H9 (cell line): ENCODE measurements around the gene TCN1. TPM values are rescaled to one million over a fixed set of nuclear protein-coding genes. Genes with fewer than 3 reads are reported as not detected.

Experiments
- DNase-seq: peaks from one replicate; pipeline ENCODE4 v3.0.0-alpha.2; 2017
- H2AFZ ChIP-seq: one replicate; pipeline ENCODE4 v1.6.1; 2013; ENCODE audit warnings: mild to moderate bottlenecking, low read length, control low read depth, moderate library complexity
- H2AK5ac ChIP-seq: 2 replicates; pipeline ENCODE4 v1.6.1; 2013; ENCODE audit warnings: low read length, control low read depth, mixed read lengths; ENCODE audit not compliant: insufficient read length
- H2BK120ac ChIP-seq: one replicate; pipeline ENCODE4 v1.6.1; 2013; ENCODE audit warnings: low read depth, mild to moderate bottlenecking, low read length, control low read depth, inconsistent platforms; ENCODE audit not compliant: poor library complexity, severe bottlenecking
- H2BK12ac ChIP-seq: 2 replicates; pipeline ENCODE4 v1.6.1; 2013; ENCODE audit warnings: low read length, control low read depth, mixed read lengths, low read depth; ENCODE audit not compliant: insufficient read length
- H2BK15ac ChIP-seq: 2 replicates; pipeline ENCODE4 v1.6.1; 2013; ENCODE audit warnings: low read depth, low read length, control low read depth
- H2BK20ac ChIP-seq: one replicate; pipeline ENCODE4 v1.6.1; 2013; ENCODE audit warnings: low read depth, mild to moderate bottlenecking, low read length, control low read depth, inconsistent platforms; ENCODE audit not compliant: poor library complexity, severe bottlenecking
- H2BK5ac ChIP-seq: 2 replicates; pipeline ENCODE4 v1.6.1; 2013; ENCODE audit warnings: low read length, control low read depth, mixed read lengths; ENCODE audit not compliant: insufficient read length
- H3K14ac ChIP-seq: 2 replicates; pipeline ENCODE4 v1.6.1; 2013; ENCODE audit warnings: low read length, control low read depth; ENCODE audit not compliant: insufficient read depth
- H3K18ac ChIP-seq: 2 replicates; pipeline ENCODE4 v1.6.1; 2013; ENCODE audit warnings: low read depth, mild to moderate bottlenecking, mixed read lengths, low read length, control low read depth; ENCODE audit not compliant: insufficient read length
- H3K23ac ChIP-seq: 2 replicates; pipeline ENCODE4 v1.6.1; 2013; ENCODE audit warnings: low read length, control low read depth, mixed read lengths, low read depth; ENCODE audit not compliant: insufficient read length
- H3K23me2 ChIP-seq: 2 replicates; pipeline ENCODE4 v1.6.1; 2013; ENCODE audit warnings: low read depth, mild to moderate bottlenecking, mixed read lengths, low read length, control low read depth; ENCODE audit not compliant: insufficient read length, poor library complexity, severe bottlenecking
- H3K27ac ChIP-seq: 2 replicates; pipeline ENCODE4 v1.5.1; 2013; ENCODE audit warnings: low read length, control low read depth, mixed read lengths, low read depth; ENCODE audit not compliant: insufficient read length
- H3K27me3 ChIP-seq: 2 replicates; pipeline ENCODE4 v1.6.1; 2013; ENCODE audit warnings: low read length, control low read depth, inconsistent platforms; ENCODE audit not compliant: insufficient read depth
- H3K4ac ChIP-seq: 2 replicates; pipeline ENCODE4 v1.6.1; 2013; ENCODE audit warnings: low read depth, mild to moderate bottlenecking, control low read depth, inconsistent platforms, low read length, moderate library complexity
- H3K4me1 ChIP-seq: 2 replicates; pipeline ENCODE4 v1.6.1; 2013; ENCODE audit warnings: low read length, control low read depth, inconsistent platforms; ENCODE audit not compliant: insufficient read depth
- H3K4me2 ChIP-seq: 2 replicates; pipeline ENCODE4 v1.6.1; 2013; ENCODE audit warnings: low read length, control low read depth, mixed read lengths; ENCODE audit not compliant: insufficient read length, insufficient read depth
- H3K56ac ChIP-seq: 2 replicates; pipeline ENCODE4 v1.6.1; 2013; ENCODE audit warnings: low read depth, mild to moderate bottlenecking, mixed read lengths, low read length, control low read depth; ENCODE audit not compliant: insufficient read length
- H3K79me1 ChIP-seq: 2 replicates; pipeline ENCODE4 v1.6.1; 2013; ENCODE audit warnings: low read depth, mild to moderate bottlenecking, moderate library complexity, low read length, control low read depth, inconsistent platforms; ENCODE audit not compliant: insufficient read depth, poor library complexity, severe bottlenecking
- H3K79me2 ChIP-seq: 2 replicates; pipeline ENCODE4 v1.6.1; 2013; ENCODE audit warnings: low read length, control low read depth, inconsistent platforms; ENCODE audit not compliant: insufficient read depth
- H3K9ac ChIP-seq: 2 replicates; pipeline ENCODE4 v1.6.1; 2013; ENCODE audit warnings: low read length, control low read depth, mixed read lengths; ENCODE audit not compliant: insufficient read length; ENCODE audit errors: extremely low read depth
- H3K9me3 ChIP-seq: one replicate; pipeline ENCODE4 v1.6.1; 2013; ENCODE audit warnings: low read depth, low read length, inconsistent platforms; ENCODE audit not compliant: control insufficient read depth
- H3T11ph ChIP-seq: one replicate; pipeline ENCODE4 v1.6.1; 2013; ENCODE audit warnings: mild to moderate bottlenecking, low read length, control low read depth, inconsistent platforms
- H4K20me1 ChIP-seq: one replicate; pipeline ENCODE4 v1.6.1; 2013; ENCODE audit not compliant: control insufficient read depth, insufficient read length, insufficient read depth
- H4K5ac ChIP-seq: 2 replicates; pipeline ENCODE4 v1.6.1; 2013; ENCODE audit warnings: low read depth, mild to moderate bottlenecking, mixed read lengths, low read length, control low read depth; ENCODE audit not compliant: insufficient read length
- H4K8ac ChIP-seq: replicated peaks from 2 replicates; pipeline ENCODE4 v1.6.1; 2013; ENCODE audit warnings: low read length, control low read depth, mixed read lengths, low read depth; ENCODE audit not compliant: insufficient read length
- H4K91ac ChIP-seq: 2 replicates; pipeline ENCODE4 v1.6.1; 2013; ENCODE audit warnings: low read depth, mild to moderate bottlenecking, moderate library complexity, mixed read lengths, low read length, control low read depth; ENCODE audit not compliant: insufficient read length
- H3K27ac Mint-ChIP-seq, 3 experiments: 2 replicates in 2 of 3; 3 replicates in 1 of 3; pipeline ENCODE4 v1.8.0; 2020 to 2021; ENCODE audit warnings: mixed read lengths in 3 of 3, mild to moderate bottlenecking in 1 of 3, moderate library complexity in 1 of 3
- H3K27me3 Mint-ChIP-seq: 2 replicates; pipeline ENCODE4 v1.8.0; 2021; ENCODE audit warnings: low read depth, mild to moderate bottlenecking, moderate library complexity, mixed read lengths
- H3K36me3 Mint-ChIP-seq, 3 experiments: 2 replicates in 2 of 3; 3 replicates in 1 of 3; pipeline ENCODE4 v1.8.0; 2020 to 2021; ENCODE audit warnings: low read depth in 3 of 3, mixed read lengths in 3 of 3; ENCODE audit not compliant: insufficient read depth in 1 of 3
- H3K4me1 Mint-ChIP-seq, 2 experiments: 2 replicates each; pipeline ENCODE4 v1.8.0; 2020; ENCODE audit warnings: mixed read lengths in 2 of 2
- H3K4me3 Mint-ChIP-seq, 2 experiments: 2 replicates in 1 of 2; 3 replicates in 1 of 2; pipeline ENCODE4 v1.8.0; 2020 to 2021; ENCODE audit warnings: mild to moderate bottlenecking in 2 of 2, mixed read lengths in 2 of 2, moderate library complexity in 1 of 2
- H3K9me3 Mint-ChIP-seq, 2 experiments: 2 replicates in 1 of 2; 3 replicates in 1 of 2; pipeline ENCODE4 v1.8.0; 2020; ENCODE audit warnings: mild to moderate bottlenecking in 2 of 2, mixed read lengths in 2 of 2, moderate library complexity in 1 of 2
- WGBS: extraction: QIAGEN DNeasy Blood & Tissue Kit; methylation state at CpG from one replicate; pipeline ENCODE4 v1.1.7; 2013; ENCODE audit warnings: missing lambda C conversion rate, low lambda C conversion rate, mixed read lengths; ENCODE audit not compliant: insufficient read length; ENCODE audit errors: extremely low coverage; 5-methylcytosine and 5-hydroxymethylcytosine counted together
- total RNA-seq: library from RNA; stranded (reverse); gene quantifications from 2 replicates; pipeline ENCODE4 v1.2.1, GENCODE V29; 2021
- TF ChIP-seq, protein P1 (sequence below): fragments of 200-600 bp; sonication (generic); conservative IDR thresholded peaks from 3 replicates; pipeline ENCODE4 v1.8.0; 2021; ENCODE audit warnings: antibody characterized with exemption, mild to moderate bottlenecking

TCN1 gene
- total RNA-seq, 1 experiment from 2014 or later = not detected

DNA sequence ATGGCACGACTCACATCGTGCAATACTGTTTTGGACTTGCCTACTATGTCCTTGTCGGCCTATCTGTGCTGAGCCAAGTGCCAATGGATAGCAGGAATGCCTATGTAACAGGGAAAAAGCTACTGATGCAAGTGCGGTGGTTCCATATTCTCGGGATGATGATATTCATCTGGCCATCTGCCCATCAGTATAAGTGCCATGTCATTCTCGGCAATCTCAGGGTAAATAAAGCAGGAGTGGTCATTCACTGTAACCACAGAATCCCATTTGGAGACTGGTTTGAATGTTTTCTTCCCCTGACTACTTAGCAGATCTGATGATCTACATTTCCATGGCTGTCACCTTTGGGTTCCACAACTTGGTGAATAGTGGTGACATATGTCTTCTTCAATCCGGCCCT is 32.4 kb upstream of the TCN1 start:
- no peak overlapping the region; the same call in 1 of the 2 replicates for H3K14ac ChIP-seq
- H3K27me3 ChIP-seq = no peaks in the 10 kb centered on the region
- no CpG with 5 or more reads among the region's 7 CpGs for WGBS
- H4K8ac ChIP-seq = no peak overlapping the region
- no peak overlapping the region for H3K27ac ChIP-seq
- H4K5ac ChIP-seq = no peak overlapping the region
- no peak overlapping the region for H3K4me2 ChIP-seq
- no peak overlapping the region for H4K91ac ChIP-seq
- DNase-seq = no peak
- Mint-ChIP-seq H3K4me1 (peaks cover 9 to 14% of the 10 kb centered on the region in 2 experiments), H3K4me3 (no peak overlapping the region), H3K9me3 (peaks cover 0 to 1% of the 10 kb centered on the region in 2 experiments; a peak in 1 of 5 replicates), H3K27ac (no peak overlapping the region), H3K36me3 (no peaks in the 10 kb centered on the region), H3K27me3 (no peaks in the 10 kb centered on the region)
- no peak overlapping the region for H2BK5ac ChIP-seq
- no peaks in the 10 kb centered on the region for H3K9me3 ChIP-seq
- H3K18ac ChIP-seq = no peak overlapping the region
- H4K20me1 ChIP-seq = no peaks in the 10 kb centered on the region
- H2AK5ac ChIP-seq = no peak overlapping the region
- H3K23ac ChIP-seq = no peak overlapping the region
- H3K79me1 ChIP-seq = no peaks in the 10 kb centered on the region
- H3K79me2 ChIP-seq = no peaks in the 10 kb centered on the region
- TF ChIP-seq, protein P1, sequence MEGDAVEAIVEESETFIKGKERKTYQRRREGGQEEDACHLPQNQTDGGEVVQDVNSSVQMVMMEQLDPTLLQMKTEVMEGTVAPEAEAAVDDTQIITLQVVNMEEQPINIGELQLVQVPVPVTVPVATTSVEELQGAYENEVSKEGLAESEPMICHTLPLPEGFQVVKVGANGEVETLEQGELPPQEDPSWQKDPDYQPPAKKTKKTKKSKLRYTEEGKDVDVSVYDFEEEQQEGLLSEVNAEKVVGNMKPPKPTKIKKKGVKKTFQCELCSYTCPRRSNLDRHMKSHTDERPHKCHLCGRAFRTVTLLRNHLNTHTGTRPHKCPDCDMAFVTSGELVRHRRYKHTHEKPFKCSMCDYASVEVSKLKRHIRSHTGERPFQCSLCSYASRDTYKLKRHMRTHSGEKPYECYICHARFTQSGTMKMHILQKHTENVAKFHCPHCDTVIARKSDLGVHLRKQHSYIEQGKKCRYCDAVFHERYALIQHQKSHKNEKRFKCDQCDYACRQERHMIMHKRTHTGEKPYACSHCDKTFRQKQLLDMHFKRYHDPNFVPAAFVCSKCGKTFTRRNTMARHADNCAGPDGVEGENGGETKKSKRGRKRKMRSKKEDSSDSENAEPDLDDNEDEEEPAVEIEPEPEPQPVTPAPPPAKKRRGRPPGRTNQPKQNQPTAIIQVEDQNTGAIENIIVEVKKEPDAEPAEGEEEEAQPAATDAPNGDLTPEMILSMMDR = no peak
- H3K9ac ChIP-seq = no peak overlapping the region
- H2AFZ ChIP-seq = no peak overlapping the region
- H3K4ac ChIP-seq = no peak overlapping the region
- H2BK12ac ChIP-seq = no peak overlapping the region
- no peak overlapping the region for H3T11ph ChIP-seq
- no peaks in the 10 kb centered on the region for H3K23me2 ChIP-seq
- no peak overlapping the region for H2BK120ac ChIP-seq
- H2BK20ac ChIP-seq = no peak overlapping the region
- H2BK15ac ChIP-seq = no peak overlapping the region
- no peak overlapping the region for H3K56ac ChIP-seq
- no peaks in the 10 kb centered on the region; the same call in 1 of the 2 replicates for H3K4me1 ChIP-seq
